Left cardiac atrium (tissue), 4 donors: ENCODE measurements around the gene FRMPD3. TPM values are rescaled to one million over a fixed set of nuclear protein-coding genes. Genes with fewer than 3 reads are reported as not detected.

ENCODE experiments used
- ATAC-seq, 2 donors: fragments of 200-7000 bp; cut with Tn5 transposase; one replicate each; pipeline ENCODE4 v1.9.1; 2020; ENCODE audit warnings: mild to moderate bottlenecking in 2 of 2, moderate library complexity in 2 of 2
- DNase-seq: peaks from one replicate; pipeline ENCODE4 v3.0.0-alpha.2; 2020
- intact Hi-C, 2 donors: fragments of 100-400 bp; cut with DNase I; formaldehyde crosslinking; loops; one replicate each; pipeline versions ENCODE4 v1.14.1 to v1.15.1; 2022 to 2023
- long read RNA-seq: library from polyadenylated mRNA; unstranded; transcript quantifications from one replicate; pipeline ENCODE4 v2.0.0, GENCODE V29; 2021
- total RNA-seq, 2 donors: library from RNA; stranded (reverse); fragmentation: NEBNext Ultra II Directional; extraction: Animal tissue kit (Norgen Biotek cat#: 25700); gene quantifications; one replicate each; pipeline ENCODE4 v1.2.1, GENCODE V29; 2021
- donor health status: DM: no; HTN: yes; CAD: no.
- donor health status: DM: no; HTN: yes; CAD: no; lungs with severe emphysema.
- donor health status: DM: yes; HTN: yes; CAD: no.
- donor health status: Dilated cardiomyopathy.

The FRMPD3 gene
- total RNA-seq = under 1 TPM; 0.08 to 0.15 TPM
- long read RNA-seq = 0 reads

DNA sequence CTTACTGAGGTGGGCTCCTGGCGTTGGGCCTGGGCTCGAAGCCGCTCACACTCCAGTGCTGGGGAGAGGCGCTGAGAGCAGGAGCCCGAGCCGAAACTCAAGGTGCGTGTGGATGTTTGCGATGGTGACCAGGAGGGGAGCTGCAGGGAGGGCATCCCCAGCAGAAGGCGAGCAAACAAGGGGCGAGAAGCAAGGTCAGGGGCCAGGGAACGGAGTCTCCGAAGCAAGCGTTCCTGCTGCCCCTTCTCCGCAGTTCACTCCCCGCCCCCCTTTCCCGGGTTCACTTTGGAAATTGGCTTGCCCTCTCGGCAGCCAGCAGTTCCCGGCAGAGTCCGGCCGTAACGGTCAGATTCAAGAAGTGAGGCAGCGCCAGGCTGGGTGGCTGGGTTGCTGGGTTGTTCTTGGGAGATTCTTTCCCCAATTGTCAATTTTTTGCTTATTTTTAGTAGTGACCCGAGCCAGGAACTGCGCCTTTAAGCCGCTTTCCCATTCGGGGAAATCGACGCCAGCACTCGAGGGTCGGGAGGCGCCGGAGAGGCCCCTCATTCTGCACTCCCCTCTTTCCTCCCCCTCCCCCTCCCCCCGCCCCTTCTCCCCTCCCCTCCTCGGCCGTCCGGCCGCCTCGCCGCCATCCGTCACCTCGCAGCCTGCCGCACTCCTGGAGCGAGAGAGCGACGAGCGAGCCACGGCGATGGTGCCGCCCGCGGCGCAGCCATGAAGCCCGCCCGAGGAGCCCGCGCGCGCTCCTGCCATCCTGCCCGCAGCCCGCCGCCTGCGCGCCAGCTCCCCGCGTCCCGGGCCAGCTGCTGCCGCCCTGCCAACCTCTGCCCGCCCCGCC, at the start of gene FRMPD3:
Gene FRMPD3, plus strand, starts transcription at position 655 of the 838 bp plus-strand sequence. CDS start 76,937 bp downstream, outside the sequence.
- ATAC-seq = no peak
- no peak for DNase-seq
- intact Hi-C loops = no loop called here

DNA sequence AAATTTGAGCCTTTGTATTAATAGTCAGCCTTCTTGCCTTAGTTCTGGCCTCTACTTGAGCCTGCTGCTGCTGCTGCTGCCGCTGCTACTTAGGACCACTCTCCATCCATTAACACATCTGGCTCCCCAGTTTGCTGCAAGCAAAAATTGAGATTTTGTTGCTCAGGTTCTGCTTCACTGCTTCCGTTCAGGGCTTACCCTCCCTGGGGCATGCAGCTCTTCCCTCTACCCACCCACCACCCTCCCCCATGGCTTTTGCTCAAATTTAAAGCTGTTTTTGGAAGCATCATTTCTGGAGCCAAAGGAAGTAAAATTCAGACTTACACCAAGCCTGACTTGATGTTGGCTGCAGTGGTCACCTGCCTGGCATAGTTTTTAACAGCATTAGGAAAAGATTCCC, 28.9 kb upstream of the FRMPD3 start:
- DNase-seq = no peak
- ATAC-seq = no peak
- intact Hi-C loops = no loop called here

DNA sequence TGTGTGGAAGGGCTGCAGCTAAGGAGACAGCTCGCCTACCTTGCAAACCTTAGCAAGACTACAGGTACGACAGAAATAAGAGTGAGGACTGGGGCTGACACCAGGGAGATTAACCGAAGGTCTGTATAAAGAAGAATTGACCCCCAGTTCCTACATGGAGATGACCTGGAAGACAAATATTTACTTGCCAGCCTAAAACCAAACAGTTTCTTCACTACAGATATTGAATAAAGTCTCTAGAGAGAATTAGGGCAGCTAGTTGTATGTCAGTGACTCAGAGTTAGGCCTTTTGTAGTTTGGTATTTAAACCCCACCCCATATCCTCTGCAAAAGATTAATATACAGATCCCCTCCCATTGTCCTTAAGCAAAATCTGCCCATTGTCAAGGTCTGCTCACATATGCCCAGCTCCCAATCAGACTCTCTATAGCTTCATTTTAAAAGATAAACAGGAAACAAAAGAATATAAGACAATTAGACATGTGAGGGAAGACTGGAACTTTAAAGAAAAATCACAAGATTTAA, 28.1 kb upstream of the FRMPD3 start:
- DNase-seq (no peak), ATAC-seq (no peak)
- intact Hi-C loops = no loop called here

DNA sequence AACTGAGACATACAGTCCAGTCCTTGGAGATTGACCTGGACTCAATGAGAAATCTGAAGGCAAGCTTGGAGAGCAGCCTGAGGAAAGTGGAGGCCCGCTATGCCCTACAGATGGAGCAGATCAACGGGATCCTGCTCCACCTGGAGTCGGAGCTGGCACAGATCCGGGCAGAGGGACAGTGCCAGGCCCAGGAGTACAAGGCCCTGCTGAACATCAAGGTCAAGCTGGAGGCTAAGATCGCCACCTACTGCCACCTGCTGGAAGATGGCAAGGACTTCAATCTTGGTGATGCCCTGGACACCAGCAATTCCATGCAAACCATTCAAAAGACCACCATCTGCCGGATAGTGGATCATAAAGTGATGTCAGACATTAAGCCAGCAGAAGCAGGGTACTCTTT, 20.4 kb upstream of the FRMPD3 start:
- DNase-seq (no peak), ATAC-seq (no peak)
- intact Hi-C loops = no loop called here

DNA sequence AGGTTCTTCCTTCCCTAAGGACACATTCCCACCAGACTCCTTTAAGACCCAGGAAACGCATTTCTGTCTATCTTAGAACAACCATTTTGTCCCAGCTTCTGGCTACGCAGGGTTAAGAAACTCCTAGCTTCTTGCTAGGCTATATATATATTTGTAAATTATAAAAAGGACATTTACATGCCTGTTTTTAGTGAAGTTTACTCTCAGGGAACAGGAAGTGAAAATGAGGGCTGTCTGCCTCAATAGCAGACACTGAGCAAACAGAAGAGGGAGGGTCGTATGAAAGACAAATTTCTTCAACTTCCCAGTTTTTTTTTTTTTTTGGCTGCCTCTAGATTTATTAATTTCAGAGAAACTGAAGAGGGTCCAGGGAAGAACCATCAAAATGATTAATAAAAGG, 9.3 kb upstream of the FRMPD3 start:
- DNase-seq (no peak), ATAC-seq (no peak)
- intact Hi-C loops = no loop called here

DNA sequence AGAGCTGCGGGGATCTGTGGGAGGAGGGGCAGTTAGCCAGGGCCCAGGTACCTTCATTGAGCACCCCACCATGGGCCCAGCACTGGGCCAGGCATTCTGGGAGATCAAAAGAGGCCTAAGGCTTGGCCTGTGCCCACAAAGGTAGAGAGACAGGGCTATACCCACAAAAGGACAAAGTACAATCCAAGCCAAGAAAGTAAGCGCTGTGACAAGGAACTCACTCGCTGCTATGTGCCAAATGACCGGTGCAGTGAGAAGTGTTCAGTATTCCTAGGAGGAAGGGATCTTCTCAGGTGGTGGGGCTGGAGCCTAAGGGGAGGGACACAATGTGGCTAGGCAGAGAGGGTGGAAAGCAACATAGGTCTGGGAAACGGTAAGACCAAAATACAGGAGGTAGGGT, 8.8 kb upstream of the FRMPD3 start:
- DNase-seq (no peak), ATAC-seq (no peak)
- intact Hi-C loops = no loop called here

DNA sequence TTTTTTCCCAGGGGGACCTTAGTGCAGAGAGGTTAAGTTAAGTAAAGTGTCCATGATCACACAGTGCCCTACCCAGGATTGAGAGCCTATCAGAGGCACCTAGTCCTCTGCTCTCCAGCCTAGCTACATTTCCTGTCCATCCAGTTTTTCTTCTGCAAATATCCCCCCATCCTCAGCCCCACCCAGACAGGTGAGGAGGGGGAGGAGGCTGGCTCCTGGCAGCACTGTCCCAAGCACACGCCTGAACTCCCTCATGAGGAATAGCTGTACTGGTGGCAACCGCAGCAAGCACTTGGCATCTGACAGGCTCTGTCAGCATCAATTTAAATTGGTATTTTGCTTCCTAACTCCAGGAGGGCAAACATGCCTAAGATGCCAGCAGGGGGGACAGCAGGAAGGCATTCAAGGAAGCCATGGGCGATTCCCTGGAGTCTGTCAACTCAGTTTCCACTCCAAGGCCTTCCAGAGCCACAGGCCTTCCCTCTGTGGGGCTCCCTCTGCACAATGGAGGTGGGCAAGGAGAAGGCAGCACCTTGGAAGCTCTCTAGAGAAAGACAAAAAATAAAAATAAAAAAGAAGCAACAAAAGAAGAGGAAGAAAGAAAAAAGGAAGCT, 6.4 kb upstream of the FRMPD3 start:
- DNase-seq (no peak), ATAC-seq (no peak)
- intact Hi-C loops = no loop called here

DNA sequence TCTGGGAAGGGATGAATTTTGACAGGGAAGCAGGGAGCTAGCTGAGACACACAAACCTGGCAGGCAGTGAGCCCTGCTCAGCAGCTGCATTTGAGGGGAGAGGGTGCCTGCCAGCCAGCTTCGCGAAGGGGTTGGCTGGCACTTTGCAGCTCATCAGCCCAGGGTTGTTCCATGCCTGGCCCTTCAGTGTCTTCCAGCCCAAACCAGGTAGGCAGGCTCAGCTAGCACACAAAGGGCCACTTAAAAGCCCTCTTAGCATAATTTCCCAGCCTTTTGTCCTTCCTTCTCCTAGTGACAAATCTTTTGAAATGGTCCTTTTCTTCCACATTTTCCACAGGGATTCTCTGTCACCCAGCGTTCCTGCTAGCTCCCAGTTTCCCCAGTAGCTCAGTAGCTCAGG, 4.3 kb upstream of the FRMPD3 start:
- ATAC-seq (no peak), DNase-seq (no peak)
- intact Hi-C loops = no loop called here

DNA sequence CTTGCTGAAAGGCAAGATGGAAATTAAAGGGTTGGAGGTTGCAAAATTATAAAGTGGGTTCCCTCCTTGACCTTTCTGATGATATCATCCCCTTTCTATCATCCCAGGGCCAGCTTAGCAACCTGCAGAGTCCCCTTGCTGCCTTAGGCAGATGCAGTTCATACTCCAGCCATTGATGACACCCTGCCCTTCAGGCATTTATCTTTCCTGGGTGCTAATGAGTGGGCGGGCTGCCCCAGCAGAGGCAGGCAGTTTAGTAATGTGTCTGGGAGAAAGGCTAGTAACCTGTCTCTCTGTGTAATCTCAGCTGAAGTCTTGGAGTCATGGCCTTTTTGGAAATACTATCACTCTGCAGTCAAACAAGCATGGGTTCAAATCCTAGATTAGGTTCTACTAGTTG, 3.8 kb upstream of the FRMPD3 start:
- DNase-seq (no peak), ATAC-seq (no peak)
- intact Hi-C loops = no loop called here

DNA sequence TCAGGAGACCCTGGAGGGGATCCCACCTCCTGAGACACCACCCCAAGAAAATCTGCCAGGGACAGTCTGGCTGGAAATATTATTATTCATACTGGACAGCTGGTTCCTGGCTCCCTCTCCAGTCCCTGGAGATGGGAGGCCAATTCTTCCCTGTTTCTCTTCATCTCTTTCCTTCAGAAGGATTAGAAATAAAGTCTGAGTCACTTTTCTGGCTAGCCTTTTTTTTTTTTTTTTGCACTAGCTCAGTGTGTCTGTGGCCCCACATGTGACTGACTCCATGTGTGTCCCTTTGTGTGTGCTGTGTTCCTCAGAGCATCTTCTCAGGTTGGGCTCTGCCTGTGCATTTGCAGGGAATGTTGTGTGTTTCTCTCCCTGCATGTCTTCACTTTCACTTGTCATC, 1.8 kb upstream of the FRMPD3 start:
- DNase-seq = no peak
- intact Hi-C loops = no loop called here
- peak in 1 of 2 donors; percentile 52 for ATAC-seq

DNA sequence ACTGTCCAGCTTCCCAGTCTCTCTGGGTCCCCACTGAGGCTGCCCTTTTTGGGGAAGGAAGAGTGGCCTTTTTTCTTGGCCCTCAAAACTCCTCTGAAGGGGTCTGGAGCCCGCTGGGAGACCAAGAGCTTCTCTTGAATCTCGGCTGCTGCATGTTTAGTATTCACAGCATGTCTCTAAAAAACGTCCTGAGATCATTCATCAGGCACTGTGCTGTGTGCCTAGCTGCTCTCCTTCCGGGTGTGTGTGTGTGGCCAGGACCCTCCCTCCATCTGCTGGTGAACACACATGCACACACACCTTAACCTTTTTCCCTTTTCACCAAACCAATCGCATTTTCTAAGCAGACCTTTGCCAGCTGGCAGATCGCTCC, 841 bp upstream of the FRMPD3 start:
- no peak for ATAC-seq
- DNase-seq = no peak
- intact Hi-C loops = no loop called here

DNA sequence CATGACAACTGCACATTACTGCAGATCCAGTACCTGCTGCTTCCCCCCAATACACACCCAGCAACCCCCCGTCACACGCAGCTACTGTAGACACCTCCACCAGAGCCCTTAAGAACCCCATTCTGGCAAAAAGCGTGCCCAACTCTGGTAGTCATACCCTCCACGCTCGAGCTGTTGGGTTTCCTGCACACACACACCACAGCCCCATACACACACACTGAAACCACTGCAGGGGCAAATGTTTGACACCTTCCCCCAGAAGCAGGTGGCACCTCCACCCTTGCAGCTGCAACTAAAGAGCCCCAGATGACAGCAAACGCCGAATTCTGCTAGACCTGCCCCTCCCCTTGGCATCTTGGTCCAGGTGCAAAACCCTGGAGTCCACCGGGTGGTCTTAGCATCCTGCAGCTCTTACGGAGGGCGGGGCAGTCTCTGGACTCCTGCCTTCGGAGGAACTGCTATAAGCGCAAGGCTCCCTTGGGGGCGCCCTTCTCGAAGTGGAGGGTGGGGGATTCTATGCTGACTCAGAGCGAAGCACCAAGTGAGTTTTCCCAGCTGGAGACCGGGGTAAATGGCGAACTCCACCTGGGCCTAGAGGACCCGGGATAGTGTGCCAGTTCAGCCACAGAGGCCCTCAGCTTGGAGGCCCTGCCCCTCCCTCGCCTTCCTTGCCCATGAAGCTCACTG, 1.5 kb downstream of the FRMPD3 start:
- intact Hi-C loops = no loop called here
- ATAC-seq (no peak), DNase-seq (no peak)

DNA sequence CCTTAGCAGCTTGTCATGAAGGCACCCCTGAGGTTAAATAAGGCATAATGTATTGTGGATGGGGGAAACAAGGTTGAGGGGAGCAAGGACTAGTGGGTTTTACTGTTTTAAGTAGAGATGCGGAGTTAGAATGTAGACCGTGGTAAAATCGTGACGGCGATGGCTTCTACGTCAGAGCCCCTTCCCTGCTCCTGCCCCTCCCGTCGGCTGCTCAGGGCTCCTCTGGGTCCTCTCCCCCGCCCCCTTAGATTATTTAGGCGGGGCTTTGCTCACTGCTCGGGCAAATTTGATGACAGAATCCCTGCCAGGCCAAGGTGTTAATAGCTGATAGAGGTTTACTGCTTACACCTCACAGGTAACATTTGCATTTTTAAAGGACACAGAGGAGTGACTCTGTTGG, 2.3 kb downstream of the FRMPD3 start:
- no peak for ATAC-seq
- DNase-seq = no peak
- intact Hi-C loops = no loop called here

DNA sequence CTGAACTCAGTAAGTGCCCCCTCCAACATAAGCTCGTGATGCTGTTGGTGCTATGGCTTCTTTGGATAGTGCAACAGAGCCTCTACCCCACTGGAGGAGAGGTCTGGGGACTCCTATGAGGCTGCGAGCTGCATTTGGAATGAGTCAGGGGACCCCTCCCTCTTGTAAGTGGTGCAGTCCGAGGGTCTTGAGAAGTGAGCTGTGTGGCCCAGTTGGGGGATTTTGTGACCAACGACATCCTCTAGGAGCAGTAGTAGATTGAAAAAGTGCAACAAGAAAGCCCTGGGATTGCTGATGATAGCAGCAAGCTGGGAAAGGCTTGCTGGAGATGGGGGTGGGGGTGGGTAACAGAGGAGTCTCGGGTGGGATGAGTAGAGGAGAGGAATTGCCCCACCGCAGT, 3.1 kb downstream of the FRMPD3 start:
- DNase-seq = no peak
- ATAC-seq = no peak
- intact Hi-C loops = no loop called here

DNA sequence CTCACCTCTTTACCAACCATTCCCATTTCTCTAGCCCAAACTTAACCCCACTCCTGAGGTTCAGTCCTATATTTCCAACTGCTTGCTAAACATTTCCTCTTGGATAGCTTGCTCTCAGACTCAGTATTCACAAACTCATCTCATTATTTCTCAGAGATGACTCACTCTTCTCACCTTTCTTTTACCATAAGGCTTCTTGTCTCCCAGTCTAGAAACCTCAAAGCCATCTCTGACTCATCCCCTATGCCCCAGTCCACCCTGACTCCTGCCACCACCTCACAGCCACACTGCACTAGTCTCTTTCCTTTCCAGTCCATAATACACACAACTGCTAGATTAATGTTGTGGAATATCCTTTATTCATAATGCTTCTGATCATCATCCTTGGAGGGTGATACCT, 4.8 kb downstream of the FRMPD3 start:
- no peak for DNase-seq
- no peak for ATAC-seq
- intact Hi-C loops = no loop called here

DNA sequence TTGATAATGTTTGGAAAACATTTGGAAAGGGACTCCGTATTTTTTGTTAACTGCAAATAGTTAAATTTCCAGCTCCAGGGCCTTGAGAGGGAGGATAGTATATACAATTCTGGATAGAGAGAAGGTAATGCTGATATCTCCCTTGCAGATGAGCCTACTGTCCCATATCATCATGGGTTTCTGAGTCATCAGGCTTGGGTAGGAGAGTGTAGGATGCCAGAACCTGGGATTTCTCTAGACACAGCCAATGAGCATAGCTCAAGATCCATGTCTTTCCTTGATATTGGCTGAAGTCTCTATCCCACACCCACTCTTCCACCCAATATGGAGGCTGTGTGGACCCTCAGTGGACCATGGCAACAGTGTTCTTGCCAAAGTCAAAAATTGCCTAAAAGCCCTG, 7.8 kb downstream of the FRMPD3 start:
- DNase-seq (no peak), ATAC-seq (no peak)
- intact Hi-C loops = no loop called here

DNA sequence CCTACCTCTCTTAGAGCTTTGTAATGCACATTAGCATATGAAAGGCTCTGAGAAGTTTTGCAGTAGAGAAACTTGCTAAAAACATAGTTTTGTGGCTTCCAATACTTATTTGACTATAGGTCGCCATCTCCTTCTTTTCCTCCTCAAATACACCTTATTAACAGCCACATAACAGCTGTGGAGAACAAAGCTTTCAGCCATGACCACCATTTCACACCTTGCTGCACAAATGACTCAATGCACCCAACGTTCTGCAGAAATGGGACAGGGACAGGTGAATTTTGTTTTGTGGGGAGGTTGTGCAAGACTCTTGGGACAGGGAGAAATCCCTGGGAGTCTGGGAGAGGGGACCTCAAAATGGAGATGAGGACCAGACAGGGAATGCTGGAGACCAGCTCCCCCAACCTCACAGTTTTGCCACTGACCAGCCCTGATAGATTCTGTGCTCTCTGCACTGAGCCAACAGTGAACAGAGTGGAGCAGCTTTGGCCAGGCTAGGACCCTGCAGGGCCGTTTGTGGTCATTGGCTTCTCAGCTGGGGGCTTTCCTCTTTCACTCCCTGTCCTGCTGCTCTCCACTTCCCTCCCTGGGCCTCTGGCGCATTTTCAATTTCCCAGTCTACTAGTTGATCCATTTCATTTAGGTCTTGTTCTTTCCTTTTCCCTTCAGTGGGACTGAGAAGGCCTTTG, 16.6 kb downstream of the FRMPD3 start:
- intact Hi-C loops = no loop called here
- DNase-seq (no peak), ATAC-seq (no peak)

DNA sequence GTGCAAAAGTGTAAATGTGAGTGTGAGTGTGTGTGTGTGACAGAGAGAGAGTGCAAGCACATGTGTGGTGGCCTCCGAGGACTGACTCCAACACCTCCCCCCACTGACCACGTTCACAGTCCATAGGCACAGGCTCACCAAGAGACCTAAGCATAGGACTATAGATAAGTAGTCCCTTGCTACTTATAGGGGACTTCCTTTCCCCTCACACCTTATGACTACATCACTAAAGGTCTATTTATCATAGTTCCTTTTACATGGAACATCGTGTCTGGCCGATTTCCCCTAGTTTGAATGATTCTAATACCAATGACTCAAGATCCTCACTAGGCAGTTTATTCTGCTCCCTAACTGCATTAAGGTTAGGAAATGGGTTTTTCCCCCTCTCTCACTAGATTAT, 17.8 kb downstream of the FRMPD3 start:
- ATAC-seq (no peak), DNase-seq (no peak)
- intact Hi-C loops = no loop called here

DNA sequence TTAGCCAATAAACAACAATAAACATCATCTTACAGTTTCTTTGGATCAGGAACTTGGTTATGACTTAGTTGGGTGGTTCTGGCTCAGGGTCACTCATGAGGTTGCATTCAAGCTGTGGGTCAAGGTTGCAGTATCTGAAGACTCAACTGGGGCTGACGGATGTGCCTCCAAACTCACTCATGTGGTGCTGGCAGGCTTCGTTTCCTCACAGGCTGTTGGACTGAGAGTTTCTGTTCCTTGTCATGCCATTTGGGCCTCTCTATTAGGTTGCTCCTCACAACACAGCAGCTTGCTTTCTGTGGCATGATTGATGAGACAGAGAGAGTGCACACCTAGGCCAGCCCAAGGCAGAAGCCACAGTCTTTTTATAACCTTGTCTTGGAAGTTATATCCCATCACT, 20.7 kb downstream of the FRMPD3 start:
- ATAC-seq (no peak), DNase-seq (no peak)
- intact Hi-C loops = no loop called here

DNA sequence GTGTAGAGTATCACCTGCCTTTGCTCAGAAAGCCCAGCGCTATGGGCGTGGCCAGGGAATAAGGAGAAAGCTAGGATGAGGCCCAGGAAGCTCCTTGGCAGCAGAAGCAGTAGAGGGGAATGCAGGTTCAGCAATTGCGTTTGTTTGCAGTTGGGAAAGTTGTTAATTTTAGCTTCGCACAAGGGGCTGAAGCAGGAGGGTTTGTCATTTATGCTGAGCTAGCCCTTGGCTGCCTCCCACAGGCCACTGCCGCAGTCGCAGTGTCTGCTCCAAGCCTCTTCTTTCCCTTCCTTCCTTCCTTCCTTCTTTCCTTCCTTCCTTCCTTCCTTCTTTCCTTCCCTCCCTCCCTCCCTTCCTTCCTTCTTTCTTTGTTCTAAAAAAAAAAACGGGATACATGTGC, 21.5 kb downstream of the FRMPD3 start:
- ATAC-seq = no peak
- DNase-seq = no peak

More for the DNA sequence above, 21.5 kb downstream of the FRMPD3 start:
- intact Hi-C loops = no loop called here
